K562 (cell line): ENCODE measurements around the gene PTPN7. TPM values are rescaled to one million over a fixed set of nuclear protein-coding genes. Genes with fewer than 3 reads are reported as not detected.

Experiments used
- ATF1 ChIP-seq, 2 experiments: fragments of 450-650 bp in 1 of 2; IDR thresholded peaks; 2 replicates each; pipeline ENCODE4 v1.6.1; 2016; ENCODE audit warnings: missing compliant biosample characterization in 1 of 2, missing genetic modification characterization in 1 of 2
- BRD9 ChIP-seq: fragments of 450-650 bp; IDR thresholded peaks from 2 replicates; pipeline ENCODE4 v1.6.1; 2018; ENCODE audit warnings: low read depth; ENCODE audit not compliant: partially characterized antibody
- CBX3 ChIP-seq, 2 experiments: IDR thresholded peaks; 1 replicate in 1 of 2; 2 replicates in 1 of 2; pipeline ENCODE4 v1.6.1; 2012; ENCODE audit warnings: inconsistent platforms in 2 of 2, low read length in 2 of 2, borderline replicate concordance in 1 of 2, control low read depth in 1 of 2
- CREM ChIP-seq: IDR thresholded peaks from 2 replicates; pipeline ENCODE4 v1.6.1; 2014; ENCODE audit warnings: antibody characterized with exemption, low read depth
- EWSR1 ChIP-seq: fragments of 450-650 bp; IDR thresholded peaks from 2 replicates; pipeline ENCODE4 v1.6.1; 2018; ENCODE audit warnings: borderline replicate concordance, mild to moderate bottlenecking, low read depth, moderate library complexity; ENCODE audit not compliant: partially characterized antibody
- HNRNPUL1 ChIP-seq: fragments of 200-400 bp; formaldehyde crosslinking; IDR thresholded peaks from 2 replicates; pipeline ENCODE4 v1.6.1; 2017; ENCODE audit warnings: low read length
- KDM2B ChIP-seq: fragments of 250-450 bp; sonication (Bioruptor Pico); IDR thresholded peaks from 2 replicates; pipeline ENCODE4 v1.8.0; 2021; ENCODE audit warnings: mild to moderate bottlenecking, moderate library complexity
- KDM5B ChIP-seq: fragments of 200-600 bp; sonication (generic); IDR thresholded peaks from 2 replicates; pipeline ENCODE4 v1.6.1; 2012; ENCODE audit warnings: low read depth, mild to moderate bottlenecking, moderate library complexity, low read length, control low read depth, inconsistent platforms; ENCODE audit not compliant: insufficient replicate concordance
- L3MBTL2 ChIP-seq: fragments of 450-650 bp; IDR thresholded peaks from 2 replicates; pipeline ENCODE4 v1.6.1; 2016; ENCODE audit warnings: mild to moderate bottlenecking, moderate library complexity
- MCM2 ChIP-seq: fragments of 450-650 bp; IDR thresholded peaks from 2 replicates; pipeline ENCODE4 v1.6.1; 2017; ENCODE audit warnings: low read depth, mild to moderate bottlenecking
- MCM7 ChIP-seq, 2 experiments: fragments of 450-650 bp; IDR thresholded peaks; 2 replicates each; pipeline ENCODE4 v1.6.1; 2016 to 2018
- ZC3H11A ChIP-seq: IDR thresholded peaks from 2 replicates; pipeline ENCODE4 v1.6.1; 2012; ENCODE audit warnings: low read depth, low read length, improper control_type of control experiment
- ZNF174 ChIP-seq: fragments of 250-450 bp; sonication (Bioruptor Pico); IDR thresholded peaks from 2 replicates; pipeline ENCODE4 v1.4.0; 2020; ENCODE audit warnings: mild to moderate bottlenecking
- ZNF41 ChIP-seq: fragments of 250-450 bp; sonication (Bioruptor Pico); conservative IDR thresholded peaks from 2 replicates; pipeline ENCODE4 v1.4.0; 2020; ENCODE audit warnings: mild to moderate bottlenecking
- ZNF75A ChIP-seq: fragments of 450-650 bp; formaldehyde crosslinking; IDR thresholded peaks from 2 replicates; pipeline ENCODE4 v1.4.0; 2020; ENCODE audit warnings: mild to moderate bottlenecking
- polyA plus RNA-seq, 8 experiments: library from polyadenylated mRNA; depleted of rRNA in 4 of 8; stranded (reverse) in 5 of 8; unstranded in 3 of 8; fragments of >200 nt; fragmentation: Nextera tagmentation in 2 of 8; fragmentation: Illumina TruSeq in 1 of 8; extraction: Ambion mirVana in 2 of 8; extraction: Trizol in 1 of 8; gene quantifications; 2 replicates each; pipeline versions ENCODE4 v1.2.1 to v1.2.3, GENCODE V29; 2011 to 2014; ENCODE audit warnings: inconsistent platforms in 1 of 8, missing spikeins in 1 of 8
- total RNA-seq, 7 experiments: library from RNA; depleted of rRNA in 6 of 7; stranded (reverse); fragments of >200 nt in 6 of 7; fragmentation: Illumina TruSeq in 2 of 7; extraction: Trizol in 2 of 7; gene quantifications; 2 replicates each; pipeline versions ENCODE4 v1.2.1 to v1.2.3, GENCODE V29; 2011 to 2021; ENCODE audit warnings: low replicate concordance in 1 of 7
- TF ChIP-seq, protein P1 (sequence below): fragments of 450-650 bp; IDR thresholded peaks from 2 replicates; pipeline ENCODE4 v1.6.1; 2016; ENCODE audit warnings: mild to moderate bottlenecking, moderate library complexity
- TF ChIP-seq, protein P2 (sequence below): fragments of 250-450 bp; sonication (Bioruptor Pico); IDR thresholded peaks from 2 replicates; pipeline ENCODE4 v1.5.0; 2020; ENCODE audit warnings: mild to moderate bottlenecking, borderline replicate concordance

Gene PTPN7
- total and polyA plus RNA-seq, 9 of the 15 experiments (the other 6 are each of a cell fraction or from before 2014, with no cell fraction given), result 18.7 to 144 (median 120) TPM

DNA sequence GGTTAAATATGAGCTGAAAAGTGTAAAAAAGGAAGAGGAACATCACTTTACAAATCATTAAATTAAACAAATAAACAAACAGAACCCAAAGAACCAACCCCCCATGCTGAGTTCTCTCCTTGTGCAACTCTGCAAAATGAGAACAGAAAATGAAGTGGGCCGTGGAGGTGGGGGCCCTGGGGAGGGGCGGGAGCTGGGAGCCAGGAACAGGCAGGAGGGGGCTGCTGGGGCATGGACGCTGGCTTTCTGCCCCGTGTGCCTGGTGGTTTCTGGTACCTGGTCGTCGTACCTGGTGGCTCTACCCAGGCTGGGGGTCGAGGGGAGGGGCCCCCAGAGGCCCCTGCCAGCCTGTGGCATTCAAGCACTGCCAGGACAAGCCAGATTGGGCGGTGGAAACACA, 26.9 kb downstream of the PTPN7 start (continued):
- TF ChIP-seq, protein P1, sequence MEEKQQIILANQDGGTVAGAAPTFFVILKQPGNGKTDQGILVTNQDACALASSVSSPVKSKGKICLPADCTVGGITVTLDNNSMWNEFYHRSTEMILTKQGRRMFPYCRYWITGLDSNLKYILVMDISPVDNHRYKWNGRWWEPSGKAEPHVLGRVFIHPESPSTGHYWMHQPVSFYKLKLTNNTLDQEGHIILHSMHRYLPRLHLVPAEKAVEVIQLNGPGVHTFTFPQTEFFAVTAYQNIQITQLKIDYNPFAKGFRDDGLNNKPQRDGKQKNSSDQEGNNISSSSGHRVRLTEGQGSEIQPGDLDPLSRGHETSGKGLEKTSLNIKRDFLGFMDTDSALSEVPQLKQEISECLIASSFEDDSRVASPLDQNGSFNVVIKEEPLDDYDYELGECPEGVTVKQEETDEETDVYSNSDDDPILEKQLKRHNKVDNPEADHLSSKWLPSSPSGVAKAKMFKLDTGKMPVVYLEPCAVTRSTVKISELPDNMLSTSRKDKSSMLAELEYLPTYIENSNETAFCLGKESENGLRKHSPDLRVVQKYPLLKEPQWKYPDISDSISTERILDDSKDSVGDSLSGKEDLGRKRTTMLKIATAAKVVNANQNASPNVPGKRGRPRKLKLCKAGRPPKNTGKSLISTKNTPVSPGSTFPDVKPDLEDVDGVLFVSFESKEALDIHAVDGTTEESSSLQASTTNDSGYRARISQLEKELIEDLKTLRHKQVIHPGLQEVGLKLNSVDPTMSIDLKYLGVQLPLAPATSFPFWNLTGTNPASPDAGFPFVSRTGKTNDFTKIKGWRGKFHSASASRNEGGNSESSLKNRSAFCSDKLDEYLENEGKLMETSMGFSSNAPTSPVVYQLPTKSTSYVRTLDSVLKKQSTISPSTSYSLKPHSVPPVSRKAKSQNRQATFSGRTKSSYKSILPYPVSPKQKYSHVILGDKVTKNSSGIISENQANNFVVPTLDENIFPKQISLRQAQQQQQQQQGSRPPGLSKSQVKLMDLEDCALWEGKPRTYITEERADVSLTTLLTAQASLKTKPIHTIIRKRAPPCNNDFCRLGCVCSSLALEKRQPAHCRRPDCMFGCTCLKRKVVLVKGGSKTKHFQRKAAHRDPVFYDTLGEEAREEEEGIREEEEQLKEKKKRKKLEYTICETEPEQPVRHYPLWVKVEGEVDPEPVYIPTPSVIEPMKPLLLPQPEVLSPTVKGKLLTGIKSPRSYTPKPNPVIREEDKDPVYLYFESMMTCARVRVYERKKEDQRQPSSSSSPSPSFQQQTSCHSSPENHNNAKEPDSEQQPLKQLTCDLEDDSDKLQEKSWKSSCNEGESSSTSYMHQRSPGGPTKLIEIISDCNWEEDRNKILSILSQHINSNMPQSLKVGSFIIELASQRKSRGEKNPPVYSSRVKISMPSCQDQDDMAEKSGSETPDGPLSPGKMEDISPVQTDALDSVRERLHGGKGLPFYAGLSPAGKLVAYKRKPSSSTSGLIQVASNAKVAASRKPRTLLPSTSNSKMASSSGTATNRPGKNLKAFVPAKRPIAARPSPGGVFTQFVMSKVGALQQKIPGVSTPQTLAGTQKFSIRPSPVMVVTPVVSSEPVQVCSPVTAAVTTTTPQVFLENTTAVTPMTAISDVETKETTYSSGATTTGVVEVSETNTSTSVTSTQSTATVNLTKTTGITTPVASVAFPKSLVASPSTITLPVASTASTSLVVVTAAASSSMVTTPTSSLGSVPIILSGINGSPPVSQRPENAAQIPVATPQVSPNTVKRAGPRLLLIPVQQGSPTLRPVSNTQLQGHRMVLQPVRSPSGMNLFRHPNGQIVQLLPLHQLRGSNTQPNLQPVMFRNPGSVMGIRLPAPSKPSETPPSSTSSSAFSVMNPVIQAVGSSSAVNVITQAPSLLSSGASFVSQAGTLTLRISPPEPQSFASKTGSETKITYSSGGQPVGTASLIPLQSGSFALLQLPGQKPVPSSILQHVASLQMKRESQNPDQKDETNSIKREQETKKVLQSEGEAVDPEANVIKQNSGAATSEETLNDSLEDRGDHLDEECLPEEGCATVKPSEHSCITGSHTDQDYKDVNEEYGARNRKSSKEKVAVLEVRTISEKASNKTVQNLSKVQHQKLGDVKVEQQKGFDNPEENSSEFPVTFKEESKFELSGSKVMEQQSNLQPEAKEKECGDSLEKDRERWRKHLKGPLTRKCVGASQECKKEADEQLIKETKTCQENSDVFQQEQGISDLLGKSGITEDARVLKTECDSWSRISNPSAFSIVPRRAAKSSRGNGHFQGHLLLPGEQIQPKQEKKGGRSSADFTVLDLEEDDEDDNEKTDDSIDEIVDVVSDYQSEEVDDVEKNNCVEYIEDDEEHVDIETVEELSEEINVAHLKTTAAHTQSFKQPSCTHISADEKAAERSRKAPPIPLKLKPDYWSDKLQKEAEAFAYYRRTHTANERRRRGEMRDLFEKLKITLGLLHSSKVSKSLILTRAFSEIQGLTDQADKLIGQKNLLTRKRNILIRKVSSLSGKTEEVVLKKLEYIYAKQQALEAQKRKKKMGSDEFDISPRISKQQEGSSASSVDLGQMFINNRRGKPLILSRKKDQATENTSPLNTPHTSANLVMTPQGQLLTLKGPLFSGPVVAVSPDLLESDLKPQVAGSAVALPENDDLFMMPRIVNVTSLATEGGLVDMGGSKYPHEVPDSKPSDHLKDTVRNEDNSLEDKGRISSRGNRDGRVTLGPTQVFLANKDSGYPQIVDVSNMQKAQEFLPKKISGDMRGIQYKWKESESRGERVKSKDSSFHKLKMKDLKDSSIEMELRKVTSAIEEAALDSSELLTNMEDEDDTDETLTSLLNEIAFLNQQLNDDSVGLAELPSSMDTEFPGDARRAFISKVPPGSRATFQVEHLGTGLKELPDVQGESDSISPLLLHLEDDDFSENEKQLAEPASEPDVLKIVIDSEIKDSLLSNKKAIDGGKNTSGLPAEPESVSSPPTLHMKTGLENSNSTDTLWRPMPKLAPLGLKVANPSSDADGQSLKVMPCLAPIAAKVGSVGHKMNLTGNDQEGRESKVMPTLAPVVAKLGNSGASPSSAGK, result no peak
- TF ChIP-seq CREM (no peak), ZNF75A (CRISPR knock-in tag) (no peak), ZNF41 (no peak), L3MBTL2 (no peak), ZC3H11A (no peak), HNRNPUL1 (no peak), ZNF174 (CRISPR knock-in tag) (no peak), MCM2 (no peak), EWSR1 (no peak), MCM7 (IDR thresholded peaks at IDR 0.05) (no peak), ATF1 (CRISPR knock-in tag; IDR thresholded peaks at IDR 0.05) (no peak), ATF1 (tag; IDR thresholded peaks at IDR 0.05) (no peak), KDM2B (CRISPR knock-in tag) (no peak), KDM5B (no peak), CBX3 (IDR thresholded peaks at IDR 0.05; ENCODE audit: borderline replicate concordance in 1 of 2, low read length in 2 of 2) (no peak), BRD9 (no peak)
- TF ChIP-seq, protein P2, sequence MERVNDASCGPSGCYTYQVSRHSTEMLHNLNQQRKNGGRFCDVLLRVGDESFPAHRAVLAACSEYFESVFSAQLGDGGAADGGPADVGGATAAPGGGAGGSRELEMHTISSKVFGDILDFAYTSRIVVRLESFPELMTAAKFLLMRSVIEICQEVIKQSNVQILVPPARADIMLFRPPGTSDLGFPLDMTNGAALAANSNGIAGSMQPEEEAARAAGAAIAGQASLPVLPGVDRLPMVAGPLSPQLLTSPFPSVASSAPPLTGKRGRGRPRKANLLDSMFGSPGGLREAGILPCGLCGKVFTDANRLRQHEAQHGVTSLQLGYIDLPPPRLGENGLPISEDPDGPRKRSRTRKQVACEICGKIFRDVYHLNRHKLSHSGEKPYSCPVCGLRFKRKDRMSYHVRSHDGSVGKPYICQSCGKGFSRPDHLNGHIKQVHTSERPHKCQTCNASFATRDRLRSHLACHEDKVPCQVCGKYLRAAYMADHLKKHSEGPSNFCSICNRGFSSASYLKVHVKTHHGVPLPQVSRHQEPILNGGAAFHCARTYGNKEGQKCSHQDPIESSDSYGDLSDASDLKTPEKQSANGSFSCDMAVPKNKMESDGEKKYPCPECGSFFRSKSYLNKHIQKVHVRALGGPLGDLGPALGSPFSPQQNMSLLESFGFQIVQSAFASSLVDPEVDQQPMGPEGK (CRISPR knock-in tag), result no peak
